Activated CD4-positive, alpha-beta memory T cell treated with anti-CD3 and anti-CD28 coated beads, Interleukin-2, amount 10 ng/mL, durations not matched to agents 7 days and 5 days (primary cell): ENCODE data around the gene ATF7IP. TPM values are rescaled to one million over a fixed set of nuclear protein-coding genes. Genes with fewer than 3 reads are reported as not detected.
"Not testable (repeated sequence)": the region's sequence is repeated elsewhere in the genome, so short reads cannot be mapped to it uniquely, and the experiment has no call there.

Source experiments
- CTCF ChIA-PET: fragments of 350-600 bp; sonication (Branson Sonifier 250); formaldehyde crosslinking; loops from one replicate; lab custom pipeline; 2021; ENCODE audit warnings: antibody characterized with exemption, inconsistent platforms; lab: Charles Lee
- POLR2A ChIA-PET: fragments of 350-600 bp; sonication (Branson Sonifier 250); formaldehyde crosslinking; loops from one replicate; lab custom pipeline; 2021; ENCODE audit warnings: antibody characterized with exemption; lab: Charles Lee
- DNase-seq: peaks from one replicate; pipeline ENCODE4 v3.0.0-alpha.2; 2020
- H3K27ac Mint-ChIP-seq: one replicate; pipeline ENCODE4 v1.8.0; 2021; ENCODE audit warnings: mild to moderate bottlenecking, mixed read lengths
- H3K27me3 Mint-ChIP-seq: one replicate; pipeline ENCODE4 v1.8.0; 2021; ENCODE audit warnings: mixed read lengths
- H3K36me3 Mint-ChIP-seq: one replicate; pipeline ENCODE4 v1.8.0; 2021; ENCODE audit warnings: low read depth, mixed read lengths
- H3K4me1 Mint-ChIP-seq: one replicate; pipeline ENCODE4 v1.8.0; 2021; ENCODE audit warnings: mixed read lengths
- H3K4me3 Mint-ChIP-seq: one replicate; pipeline ENCODE4 v1.8.0; 2021; ENCODE audit warnings: mild to moderate bottlenecking, mixed read lengths
- H3K9me3 Mint-ChIP-seq: one replicate; pipeline ENCODE4 v1.8.0; 2021; ENCODE audit warnings: mixed read lengths
- total RNA-seq, 2 experiments: library from RNA; stranded (reverse); gene quantifications; one replicate each; pipeline ENCODE4 v1.2.3, GENCODE V29; 2021

ATF7IP gene
- 100 to 1,000 TPM; 129 to 134 TPM for total RNA-seq

GRCh38 chr12:14365294-14366208, at the start of gene ATF7IP:
TSS of gene ATF7IP (plus strand) at chr12:14365682. CDS start at chr12:14423916, 58,234 bp downstream.
- H3K9me3 Mint-ChIP-seq: peaks cover 3% of the 10 kb centered on the region
- ChIA-PET POLR2A (interaction anchor here (0.9 to 3.7 kb wide), 26 partner anchors 9 to 1650 kb away, joined by 3 to 247 read pairs (median 9); partner anchors contain the start of gene ARHGDIB), CTCF (interaction anchor here (0.6 to 3.6 kb wide), 34 partner anchors 9 to 438 kb away, joined by 3 to 95 read pairs (median 4); partner anchors contain the start of gene C12orf60)
- DNase-seq: peak; percentile 96
- H3K4me3 Mint-ChIP-seq: peak within 1 kb of the TSS; percentile 79
- H3K27ac Mint-ChIP-seq: peak within 1 kb of the TSS; percentile 94
- peaks cover 31% of the 10 kb centered on the region for H3K4me1 Mint-ChIP-seq
- no peaks in the 10 kb centered on the region for H3K27me3 Mint-ChIP-seq
- H3K36me3 Mint-ChIP-seq: peaks cover 42% of the 10 kb centered on the region

GRCh38 chr12:14317362-14318146, 47.9 kb upstream of the ATF7IP start:
- H3K4me3 Mint-ChIP-seq: no peak overlapping the region
- no peak for DNase-seq
- ChIA-PET CTCF (interaction anchor here (1.6 kb wide), 1 partner anchor 13 kb away, joined by 4 read pairs; no protein-coding TSS in a partner anchor), POLR2A (no interaction called here)
- no peaks in the 10 kb centered on the region for H3K4me1 Mint-ChIP-seq
- no peaks in the 10 kb centered on the region for H3K36me3 Mint-ChIP-seq
- peaks cover 3% of the 10 kb centered on the region for H3K9me3 Mint-ChIP-seq
- H3K27ac Mint-ChIP-seq: no peak overlapping the region
- H3K27me3 Mint-ChIP-seq: no peaks in the 10 kb centered on the region

GRCh38 chr12:14319704-14320427, 45.6 kb upstream of the ATF7IP start:
- not testable (repeated sequence) for H3K36me3 Mint-ChIP-seq, H3K27me3 Mint-ChIP-seq

GRCh38 chr12:14322403-14322802, 43.1 kb upstream of the ATF7IP start:
- Mint-ChIP-seq H3K27ac (no peak overlapping the region), H3K9me3 (peaks cover 3% of the 10 kb centered on the region), H3K36me3 (no peaks in the 10 kb centered on the region), H3K27me3 (no peaks in the 10 kb centered on the region), H3K4me3 (no peak overlapping the region), H3K4me1 (no peaks in the 10 kb centered on the region)
- POLR2A ChIA-PET: no interaction called here
- DNase-seq: no peak
- CTCF ChIA-PET: interaction anchor here (0.5 kb wide), 1 partner anchor 157 kb away, joined by 3 read pairs; no protein-coding TSS in a partner anchor

More at GRCh38 chr12:14319704-14320427, 45.6 kb upstream of the ATF7IP start:
- H3K27ac Mint-ChIP-seq, H3K4me3 Mint-ChIP-seq, H3K9me3 Mint-ChIP-seq, H3K4me1 Mint-ChIP-seq, POLR2A ChIA-PET, DNase-seq: not testable (repeated sequence)
- CTCF ChIA-PET: interaction anchor here (0.6 kb wide), 1 partner anchor 153 kb away, joined by 3 read pairs; no protein-coding TSS in a partner anchor

- no peaks in the 10 kb centered on the region for H3K27me3 Mint-ChIP-seq
- POLR2A ChIA-PET: no interaction called here
- CTCF ChIA-PET: no interaction called here
Observed at GRCh38 chr12:14325716-14326343, 39.7 kb upstream of the ATF7IP start.

GRCh38 chr12:14326699-14327098, 38.8 kb upstream of the ATF7IP start:
- Mint-ChIP-seq H3K9me3 (peaks cover 7% of the 10 kb centered on the region), H3K4me3 (no peak overlapping the region), H3K27ac (no peak overlapping the region), H3K4me1 (no peaks in the 10 kb centered on the region), H3K27me3 (no peaks in the 10 kb centered on the region), H3K36me3 (no peaks in the 10 kb centered on the region)
- no peak for DNase-seq
- CTCF ChIA-PET: no interaction called here
- POLR2A ChIA-PET: no interaction called here

More at GRCh38 chr12:14325716-14326343, 39.7 kb upstream of the ATF7IP start:
- H3K4me3 Mint-ChIP-seq: no peak overlapping the region
- H3K4me1 Mint-ChIP-seq: no peaks in the 10 kb centered on the region
- H3K36me3 Mint-ChIP-seq: no peaks in the 10 kb centered on the region
- no peak for DNase-seq
- H3K27ac Mint-ChIP-seq: no peak overlapping the region
- H3K9me3 Mint-ChIP-seq: peaks cover 3% of the 10 kb centered on the region

- peaks cover 14% of the 10 kb centered on the region for H3K9me3 Mint-ChIP-seq
- no peak overlapping the region for H3K4me3 Mint-ChIP-seq
- H3K27ac Mint-ChIP-seq: no peak overlapping the region
- no peak for DNase-seq
- H3K4me1 Mint-ChIP-seq: no peaks in the 10 kb centered on the region
- ChIA-PET POLR2A (no interaction called here), CTCF (interaction anchor here (0.7 kb wide), 1 partner anchor 18 kb away, joined by 4 read pairs; no protein-coding TSS in a partner anchor)
- H3K27me3 Mint-ChIP-seq: no peaks in the 10 kb centered on the region
- H3K36me3 Mint-ChIP-seq: no peaks in the 10 kb centered on the region
Observed at GRCh38 chr12:14327711-14328110, 37.8 kb upstream of the ATF7IP start.

GRCh38 chr12:14332482-14332881, 33.0 kb upstream of the ATF7IP start:
- Mint-ChIP-seq H3K27me3 (no peaks in the 10 kb centered on the region), H3K36me3 (no peaks in the 10 kb centered on the region), H3K27ac (no peak overlapping the region), H3K4me1 (no peaks in the 10 kb centered on the region), H3K4me3 (no peak overlapping the region), H3K9me3 (peaks cover 24% of the 10 kb centered on the region)
- ChIA-PET CTCF (interaction anchor here (0.6 kb wide), 1 partner anchor 80 kb away, joined by 4 read pairs; no protein-coding TSS in a partner anchor), POLR2A (no interaction called here)
- DNase-seq: no peak

- no peak for DNase-seq
- ChIA-PET POLR2A (no interaction called here), CTCF (no interaction called here)
- no peaks in the 10 kb centered on the region for H3K36me3 Mint-ChIP-seq
- H3K4me1 Mint-ChIP-seq: no peaks in the 10 kb centered on the region
- no peaks in the 10 kb centered on the region for H3K27me3 Mint-ChIP-seq
- H3K9me3 Mint-ChIP-seq: peaks cover 32% of the 10 kb centered on the region
- H3K27ac Mint-ChIP-seq: no peak overlapping the region
- H3K4me3 Mint-ChIP-seq: no peak overlapping the region
Observed at GRCh38 chr12:14340371-14340770, 25.1 kb upstream of the ATF7IP start.

GRCh38 chr12:14351524-14351923, 14.0 kb upstream of the ATF7IP start:
- H3K27ac Mint-ChIP-seq, H3K27me3 Mint-ChIP-seq, DNase-seq, CTCF ChIA-PET, H3K4me1 Mint-ChIP-seq, POLR2A ChIA-PET, H3K4me3 Mint-ChIP-seq: not testable (repeated sequence)
- Mint-ChIP-seq H3K36me3 (peaks cover 17% of the 10 kb centered on the region), H3K9me3 (peaks cover 32% of the 10 kb centered on the region)

GRCh38 chr12:14352066-14352465, 13.4 kb upstream of the ATF7IP start:
- H3K27ac Mint-ChIP-seq, H3K4me3 Mint-ChIP-seq, H3K27me3 Mint-ChIP-seq, DNase-seq, CTCF ChIA-PET, POLR2A ChIA-PET, H3K4me1 Mint-ChIP-seq: not testable (repeated sequence)
- peaks cover 32% of the 10 kb centered on the region for H3K9me3 Mint-ChIP-seq
- peaks cover 17% of the 10 kb centered on the region for H3K36me3 Mint-ChIP-seq

GRCh38 chr12:14354665-14355064, 10.8 kb upstream of the ATF7IP start:
- CTCF ChIA-PET, H3K27me3 Mint-ChIP-seq, DNase-seq, H3K27ac Mint-ChIP-seq, POLR2A ChIA-PET, H3K4me1 Mint-ChIP-seq, H3K4me3 Mint-ChIP-seq: not testable (repeated sequence)
- H3K9me3 Mint-ChIP-seq: peaks cover 32% of the 10 kb centered on the region
- peaks cover 17% of the 10 kb centered on the region for H3K36me3 Mint-ChIP-seq
